GM12891 (cell line): ENCODE measurements around the gene TBC1D32.

Experiments
- POLR2A ChIP-seq: IDR thresholded peaks from 2 replicates; pipeline ENCODE4 v1.6.1; 2011; ENCODE audit warnings: low read depth, low read length, control low read depth
- POLR2AphosphoS5 ChIP-seq: IDR thresholded peaks from 2 replicates; pipeline ENCODE4 v1.6.1; 2011; ENCODE audit warnings: low read depth, low read length, control low read depth

DNA sequence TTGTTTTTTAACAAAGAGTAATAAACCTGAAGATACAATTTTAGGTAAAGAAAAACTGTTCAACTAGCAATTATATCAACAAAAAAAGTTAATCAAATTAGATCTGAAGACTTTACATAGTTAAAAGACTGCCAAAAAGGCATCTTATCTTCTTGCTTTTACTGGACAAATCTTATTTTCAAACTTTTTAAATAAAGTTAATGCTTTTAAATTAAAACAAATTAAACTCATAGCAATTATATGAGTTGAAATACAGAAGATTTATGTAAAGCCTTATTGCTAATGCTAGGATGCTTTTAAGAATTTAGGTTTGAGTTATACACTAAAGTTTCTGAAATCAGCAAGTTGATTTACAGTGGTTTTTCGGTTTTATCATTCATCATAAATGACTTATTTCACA is 227.3 kb downstream of the TBC1D32 start:
- TF ChIP-seq POLR2AphosphoS5, result no peak
- TF ChIP-seq POLR2A, result no peak
